GM10847 (cell line): Measurements from ENCODE around the gene NCBP2L.

ENCODE experiments used
- POLR2A ChIP-seq: IDR thresholded peaks from 2 replicates; pipeline ENCODE4 v1.6.1; 2011; ENCODE audit not compliant: insufficient read length; ENCODE audit errors: extremely low read depth

NCBP2L gene

DNA sequence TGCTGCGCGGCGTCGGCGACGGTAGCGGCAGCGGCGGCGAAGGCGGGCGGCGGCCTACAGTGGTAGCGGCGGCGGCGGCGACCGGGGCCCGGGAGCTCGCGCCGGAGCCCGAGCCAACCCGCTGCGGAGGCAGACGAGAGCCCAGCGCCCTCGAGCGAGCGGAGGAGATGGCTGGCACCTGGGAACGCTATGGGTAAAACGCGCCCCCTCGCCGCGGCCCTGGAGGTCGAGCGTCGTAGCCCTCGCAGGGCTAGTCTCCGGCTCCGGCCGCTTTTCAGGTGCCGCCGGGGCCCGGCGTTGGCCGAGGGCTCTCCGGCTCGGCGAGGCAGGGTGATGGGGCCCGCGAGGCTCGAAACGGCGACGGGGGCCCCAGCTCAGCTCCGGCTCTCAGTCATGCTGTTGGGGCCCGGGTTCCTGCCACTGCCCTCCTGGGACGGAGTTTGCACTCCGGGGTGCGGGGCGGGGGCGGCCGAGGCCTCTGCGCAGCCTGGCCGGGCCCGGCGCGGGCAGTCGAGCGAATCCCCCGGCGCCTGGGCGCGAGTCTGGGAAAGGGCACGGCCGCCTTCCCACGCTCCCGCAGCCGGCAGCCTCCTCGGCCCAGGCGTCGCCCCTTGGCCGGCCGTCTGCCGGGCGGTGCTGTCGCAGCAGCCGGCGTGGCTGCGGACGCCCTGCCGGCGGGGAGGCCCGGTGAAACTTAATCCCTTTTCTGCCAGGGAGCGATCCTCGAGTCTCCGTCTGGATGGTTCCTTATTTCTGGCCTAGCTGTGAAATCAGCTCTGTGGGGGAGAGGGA lies 48.9 kb downstream of the NCBP2L start:
- TF ChIP-seq POLR2A = no peak

DNA sequence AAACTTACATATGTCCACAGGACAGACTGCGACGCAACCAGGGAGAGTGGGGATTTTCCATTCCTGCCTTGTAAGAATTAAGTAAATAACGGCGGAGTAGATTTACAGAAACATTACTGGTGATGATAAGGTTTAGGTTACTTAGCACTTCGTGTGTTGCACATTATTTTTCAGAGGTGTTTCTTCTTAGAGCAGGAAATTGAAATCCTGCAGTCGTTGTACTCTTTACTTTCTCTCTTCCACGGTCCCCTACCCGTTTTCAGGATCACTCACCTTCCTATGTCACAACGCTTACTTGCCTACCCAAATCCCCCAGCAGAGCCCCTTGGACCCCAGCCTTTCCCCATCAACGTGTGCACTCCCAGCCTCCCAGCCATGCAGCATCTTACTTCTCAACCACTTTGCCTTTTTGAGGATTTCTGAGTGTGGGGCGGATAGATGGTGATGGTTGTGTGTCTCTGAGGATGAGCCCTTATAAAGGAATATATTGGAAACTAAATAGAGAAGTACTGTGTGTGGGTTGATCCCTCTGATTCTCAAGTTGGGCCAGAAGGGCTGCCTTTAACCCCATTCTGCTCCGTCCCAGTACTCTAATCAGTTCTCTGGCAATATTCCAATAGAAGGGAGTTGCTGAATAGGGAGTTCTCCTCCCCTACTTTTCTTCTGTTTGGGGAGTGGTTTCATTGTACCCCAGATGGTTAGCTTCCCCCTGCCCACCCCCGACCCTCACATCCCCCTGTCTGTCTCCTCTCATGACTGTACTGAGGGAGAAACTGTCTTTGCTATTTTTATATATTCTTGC lies 49.7 kb downstream of the NCBP2L start:
- no peak for TF ChIP-seq POLR2A

DNA sequence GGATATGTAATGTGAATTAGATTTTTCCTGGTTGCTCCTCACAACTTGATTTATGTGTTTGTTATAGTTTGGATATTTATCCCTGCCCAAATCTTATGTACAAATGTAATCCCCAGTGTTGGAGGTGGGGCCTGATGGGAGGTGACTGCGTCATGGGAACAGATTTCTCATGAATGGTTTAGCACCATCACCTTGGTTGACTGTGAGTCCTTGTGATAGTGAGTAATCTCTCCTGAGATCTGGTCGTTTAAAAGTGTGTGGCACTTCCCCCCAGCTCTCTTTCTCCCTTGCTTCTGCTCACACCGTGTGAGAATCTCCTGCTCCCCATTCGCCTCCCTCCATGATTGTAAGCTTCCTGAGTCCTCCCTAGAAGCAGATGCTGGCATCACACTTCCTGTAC lies 50.3 kb downstream of the NCBP2L start:
- no peak for TF ChIP-seq POLR2A

DNA sequence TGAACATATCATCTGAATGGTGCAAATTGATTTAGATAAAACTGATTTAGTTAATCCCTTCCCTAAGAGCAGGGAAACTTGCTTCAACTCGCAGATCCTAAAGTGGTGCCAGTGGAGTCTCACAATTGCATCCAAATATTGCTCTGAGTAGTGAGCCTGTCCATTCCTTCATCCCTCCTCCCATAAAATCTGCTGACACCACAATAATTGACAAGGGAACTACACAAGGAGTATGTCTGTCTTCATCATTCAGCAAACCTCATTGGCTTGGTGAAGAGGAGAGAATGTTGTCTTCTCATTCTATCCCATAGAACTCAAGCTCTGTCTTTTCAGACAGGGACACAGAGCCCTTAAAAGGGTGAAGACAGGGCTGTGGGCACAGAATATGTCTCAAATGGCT lies 52.3 kb downstream of the NCBP2L start:
- TF ChIP-seq POLR2A = no peak

DNA sequence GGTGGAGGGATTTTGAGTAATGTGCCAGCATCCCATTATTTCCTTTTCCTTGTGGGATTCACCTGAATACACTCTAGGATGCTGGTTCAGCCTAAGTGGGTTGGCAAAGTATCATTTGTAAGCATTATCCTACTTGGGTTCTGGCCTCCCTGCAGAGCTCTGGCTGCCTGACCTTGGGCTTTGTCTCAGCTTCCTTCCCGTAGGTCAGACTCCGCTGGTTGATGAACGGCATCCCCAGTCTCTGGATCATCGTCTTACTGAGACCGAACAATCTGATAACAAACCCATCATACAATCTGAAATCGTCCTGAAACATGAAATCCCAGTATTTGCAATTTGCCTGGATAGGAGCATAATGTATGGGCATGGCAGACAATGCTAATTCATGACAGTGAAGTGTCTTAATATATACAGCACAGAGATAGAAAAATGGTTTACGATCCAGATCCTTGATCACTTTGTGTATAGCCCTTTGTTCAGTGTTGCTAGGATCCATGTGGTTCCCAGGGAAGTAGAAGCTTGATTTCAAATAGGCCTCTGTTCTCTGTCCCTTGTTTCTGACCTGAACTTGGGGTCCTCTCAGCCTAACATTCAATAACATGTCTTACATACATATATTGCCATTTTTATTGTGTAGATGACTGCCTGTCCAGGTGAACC lies 53.7 kb downstream of the NCBP2L start:
- TF ChIP-seq POLR2A = no peak

DNA sequence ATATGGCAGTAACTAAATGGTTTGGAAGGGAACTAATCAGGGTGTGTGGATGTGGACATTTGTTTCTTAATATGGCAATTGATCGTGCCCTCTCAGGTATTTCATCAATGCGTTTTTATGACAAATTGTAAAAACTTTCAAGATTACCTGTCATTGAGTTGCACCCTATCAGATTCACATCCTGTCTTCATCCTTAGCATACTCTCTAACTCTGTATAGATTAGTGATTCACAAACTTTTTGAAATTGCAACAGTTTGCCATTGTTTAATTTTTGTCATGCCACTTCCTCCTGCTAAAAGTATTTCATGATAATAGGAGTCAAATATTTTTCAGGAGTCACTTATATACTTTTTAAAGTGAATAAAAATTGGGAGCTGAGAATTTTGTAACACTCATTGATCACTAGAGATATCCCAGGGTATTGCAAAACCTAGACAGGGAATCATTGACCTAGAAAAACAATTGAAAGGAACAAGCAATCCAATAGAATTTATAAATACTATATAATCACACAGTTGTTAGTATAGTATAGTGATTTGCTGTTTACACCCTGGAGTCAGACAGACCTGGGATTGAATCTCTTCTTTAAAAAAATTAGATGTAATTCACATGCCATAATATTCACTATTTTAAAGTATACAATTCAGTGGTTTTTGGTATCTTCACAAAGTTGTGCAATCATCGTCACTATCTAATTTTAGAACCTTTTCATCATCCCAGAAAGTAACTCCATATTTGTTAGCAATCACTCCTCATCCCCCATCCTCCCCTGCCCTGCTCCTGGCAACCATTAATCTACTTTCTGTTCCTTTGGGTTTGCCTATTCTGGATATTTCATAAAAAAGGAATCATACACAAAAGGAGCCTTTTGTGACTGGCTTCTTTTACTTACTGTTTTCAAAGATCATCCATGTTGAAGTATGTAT lies 57.0 kb downstream of the NCBP2L start:
- TF ChIP-seq POLR2A = no peak

DNA sequence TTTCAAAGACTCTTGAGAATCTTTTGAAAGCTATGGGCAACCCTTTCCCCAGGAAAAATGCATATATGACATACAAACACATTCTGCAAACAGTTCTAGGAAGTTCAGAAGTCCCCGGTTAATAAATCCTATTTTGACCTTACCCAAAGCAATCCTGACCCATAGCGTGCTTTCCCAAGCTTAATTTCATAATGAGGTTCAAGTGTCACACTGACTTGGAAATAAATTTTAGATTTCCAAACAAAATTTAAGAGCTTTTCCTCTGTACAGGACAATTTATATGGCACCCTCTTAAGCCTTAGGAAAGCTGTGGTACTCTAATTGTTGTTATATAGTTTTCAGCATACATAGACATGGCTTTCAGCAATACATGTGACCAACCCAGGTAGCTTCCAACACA lies 59.4 kb downstream of the NCBP2L start:
- no peak for TF ChIP-seq POLR2A

DNA sequence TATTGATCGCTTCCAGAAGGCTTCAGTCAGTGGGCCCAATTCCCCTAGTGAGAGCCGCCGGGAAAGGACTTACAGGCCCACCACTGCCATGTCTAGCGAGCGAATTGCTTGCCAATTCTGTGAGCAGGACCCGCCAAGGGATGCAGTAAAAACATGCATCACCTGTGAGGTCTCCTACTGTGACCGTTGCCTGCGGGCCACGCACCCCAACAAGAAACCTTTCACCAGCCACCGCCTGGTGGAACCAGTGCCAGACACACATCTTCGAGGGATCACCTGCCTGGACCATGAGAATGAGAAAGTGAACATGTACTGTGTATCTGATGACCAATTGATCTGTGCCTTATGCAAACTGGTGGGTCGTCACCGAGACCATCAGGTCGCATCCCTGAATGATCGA lies 63.4 kb downstream of the NCBP2L start:
- TF ChIP-seq POLR2A = no peak

DNA sequence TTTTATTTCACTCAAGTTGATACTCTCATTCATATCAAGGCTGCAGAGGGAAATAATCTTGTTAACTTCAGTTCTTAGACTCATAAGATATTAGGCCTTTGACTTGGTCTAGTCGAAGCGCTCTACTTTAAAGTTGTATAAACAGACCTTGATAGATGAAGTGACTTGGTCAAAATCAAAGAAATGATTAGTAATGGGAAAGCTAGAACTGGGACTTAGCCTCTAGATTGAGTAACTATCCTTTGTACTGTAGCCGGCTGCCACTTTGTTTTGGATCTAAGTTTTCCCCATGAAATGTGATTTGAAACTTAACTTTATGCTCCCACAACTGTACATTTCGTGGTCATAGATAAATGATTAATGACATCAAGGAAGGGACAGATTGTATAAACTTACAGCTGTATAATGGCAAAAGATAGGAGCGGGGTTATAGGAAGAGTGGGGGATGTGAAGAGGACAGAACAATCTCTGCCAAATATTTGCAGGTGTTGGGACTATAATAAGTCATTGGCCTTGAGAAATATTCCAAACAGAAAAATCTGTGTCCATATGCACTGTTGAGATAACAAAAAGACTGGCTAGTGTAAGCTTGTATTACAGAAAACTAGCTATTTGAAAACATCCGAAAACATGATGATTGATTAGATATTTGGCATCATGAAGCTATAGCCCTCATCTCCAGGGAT lies 65.3 kb downstream of the NCBP2L start:
- TF ChIP-seq POLR2A = no peak
